HT1080 (cell line): ENCODE data around the gene IQGAP2. TPM values are rescaled to one million over a fixed set of nuclear protein-coding genes. Genes with fewer than 3 reads are reported as not detected.
A peak's percentile ranks its signal among the peaks of the same experiment; 100 is the strongest.
"Not testable (repeated sequence)": the region's sequence is repeated elsewhere in the genome, so short reads cannot be mapped to it uniquely, and the experiment has no call there.

Experiments
- DNase-seq: peaks from one replicate; pipeline ENCODE4 v3.0.0-alpha.2; 2015; ENCODE audit warnings: low read depth
- total RNA-seq: library from RNA; depleted of rRNA; stranded (reverse); fragments of >200 nt; shearing (Covaris generic); gene quantifications from 2 replicates; pipeline ENCODE4 v1.2.3, GENCODE V29; 2014

Gene IQGAP2
- total RNA-seq, 1 experiment from 2014 or later: 0.16 TPM

DNA sequence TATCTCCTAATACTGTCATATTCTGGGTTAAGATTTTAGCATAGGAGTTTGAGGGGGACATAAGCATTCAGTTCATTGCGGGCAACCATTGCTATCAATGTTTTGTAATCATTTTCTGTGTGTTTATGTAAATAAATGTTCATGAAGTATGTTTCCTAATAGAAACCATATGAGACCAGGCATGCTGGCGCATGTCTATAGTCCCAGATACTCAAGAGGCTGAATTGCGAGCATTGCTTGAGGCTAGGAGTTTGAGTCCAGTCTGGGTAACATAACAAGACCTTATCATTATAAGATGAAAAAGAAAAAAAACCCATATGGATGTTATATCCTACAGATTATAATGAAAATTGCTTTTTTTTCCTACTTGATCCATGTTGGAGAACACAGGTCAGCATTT, 129.0 kb downstream of the IQGAP2 start:
- DNase-seq: no peak

DNA sequence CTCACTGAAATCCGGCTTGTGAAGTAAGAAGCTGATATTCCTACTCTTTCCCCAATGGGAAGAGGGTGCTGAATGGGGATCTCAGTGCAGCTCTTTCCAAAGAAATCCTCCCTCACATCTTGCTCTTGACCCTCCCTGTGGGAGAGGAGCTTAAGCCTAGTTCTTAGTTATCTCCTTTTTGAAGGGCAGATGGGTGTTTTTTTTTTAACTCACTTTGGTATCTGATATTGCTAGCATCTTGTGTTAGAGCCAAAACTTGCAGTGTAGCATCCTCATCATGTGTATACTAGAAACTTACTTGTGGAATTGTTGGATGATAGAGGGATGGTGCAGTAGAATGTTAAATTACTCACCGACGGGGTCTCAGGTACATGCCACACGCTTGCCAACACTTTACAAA, 129.9 kb downstream of the IQGAP2 start:
- DNase-seq: no peak

DNA sequence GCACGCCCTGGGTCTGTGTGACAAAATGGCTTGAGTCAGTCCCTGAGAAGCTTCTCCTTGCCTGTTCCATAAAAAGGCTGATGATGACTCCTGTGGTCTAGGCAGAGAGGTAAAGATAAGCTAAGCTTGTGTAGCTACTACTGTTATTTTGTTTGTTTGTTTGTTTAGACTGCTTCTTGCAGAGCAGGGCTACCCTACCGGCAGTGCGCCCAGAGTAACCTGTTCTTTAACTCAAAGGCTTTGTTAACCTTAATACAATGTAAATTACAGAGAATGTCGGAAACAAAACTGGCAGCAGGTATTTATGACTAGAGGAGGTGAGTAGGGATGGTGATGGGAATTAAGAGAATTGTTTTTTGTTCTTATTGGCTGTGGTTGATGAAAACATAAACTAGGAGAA, 132.5 kb downstream of the IQGAP2 start:
- DNase-seq: no peak

DNA sequence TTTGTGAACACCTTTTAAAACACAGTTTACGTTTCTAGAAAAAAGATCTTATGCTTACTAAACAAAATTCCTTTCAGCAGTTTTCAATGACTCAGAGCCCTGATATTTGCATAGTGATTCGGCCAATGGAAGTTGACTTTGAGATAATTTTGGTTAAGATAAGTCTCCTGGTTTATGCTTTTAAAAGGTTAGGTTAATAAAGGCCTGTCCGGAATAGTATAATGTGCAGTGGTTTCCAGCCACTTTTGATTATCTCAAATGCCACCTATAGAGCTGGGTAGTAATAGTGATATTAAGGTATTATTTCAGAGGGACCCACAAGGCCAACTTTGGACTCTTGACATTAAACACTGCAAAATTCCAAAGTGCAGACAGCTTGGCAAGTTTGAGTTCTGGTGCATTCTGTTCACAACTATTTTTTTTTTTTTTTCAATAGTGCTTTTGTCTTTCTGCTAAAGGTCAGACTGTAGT, 134.0 kb downstream of the IQGAP2 start:
- no peak for DNase-seq

DNA sequence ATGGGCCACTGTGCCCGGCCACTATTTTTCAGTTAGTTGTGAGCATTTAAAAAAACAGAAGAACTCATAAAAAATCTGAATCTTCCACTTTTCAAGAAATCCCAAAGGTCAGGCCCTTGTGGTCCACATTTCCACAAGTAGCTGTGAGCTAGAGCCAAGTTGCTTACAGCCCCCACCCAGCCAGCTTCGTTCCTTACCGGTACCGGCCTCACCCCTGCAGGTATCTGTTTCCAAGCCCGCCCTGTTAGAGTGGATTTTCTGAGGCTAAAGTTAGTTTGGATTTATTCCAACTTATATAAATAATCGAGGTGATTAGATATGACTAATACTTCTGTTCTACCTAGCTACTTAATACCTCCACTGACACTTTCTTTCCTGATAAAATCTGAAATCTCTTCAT, 139.2 kb downstream of the IQGAP2 start:
- DNase-seq: no peak

DNA sequence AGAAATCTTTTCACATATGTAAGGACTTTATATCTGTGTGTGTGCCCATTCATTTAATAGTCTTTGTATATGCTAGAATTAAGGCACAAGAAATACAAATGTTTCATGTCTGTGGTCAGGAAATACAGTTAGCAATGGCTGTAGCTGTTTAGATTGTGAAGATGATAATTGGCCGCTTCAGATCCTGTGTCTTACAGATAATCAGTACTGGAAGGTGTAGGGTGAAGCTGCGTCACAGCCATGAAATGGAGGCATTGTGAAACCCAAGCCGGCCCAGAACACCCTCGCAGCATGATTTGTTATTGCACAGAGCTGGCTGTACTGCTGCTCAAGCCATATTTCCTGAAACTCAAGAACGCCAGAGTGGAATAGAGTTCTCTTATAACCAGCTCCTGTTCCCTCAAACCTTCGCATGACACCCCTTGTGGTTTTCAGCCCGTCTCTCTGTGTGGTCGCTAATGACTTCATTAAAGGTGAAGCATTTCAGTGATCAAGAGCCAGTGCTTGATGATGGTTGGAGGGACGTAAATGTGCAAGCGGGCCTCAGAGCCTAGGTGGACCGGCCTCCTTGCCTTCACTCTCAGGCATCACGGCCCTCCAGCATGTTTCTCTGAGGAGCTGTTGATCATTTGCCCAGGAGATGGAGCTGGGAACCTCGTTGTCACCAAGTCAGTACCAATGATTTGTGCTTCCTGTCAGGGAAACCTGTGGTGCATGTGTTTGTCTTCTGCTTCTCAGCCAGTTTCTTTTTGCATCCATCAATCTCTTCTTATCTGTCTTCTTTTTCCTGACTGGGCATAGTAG, 140.0 kb downstream of the IQGAP2 start:
- no peak for DNase-seq

DNA sequence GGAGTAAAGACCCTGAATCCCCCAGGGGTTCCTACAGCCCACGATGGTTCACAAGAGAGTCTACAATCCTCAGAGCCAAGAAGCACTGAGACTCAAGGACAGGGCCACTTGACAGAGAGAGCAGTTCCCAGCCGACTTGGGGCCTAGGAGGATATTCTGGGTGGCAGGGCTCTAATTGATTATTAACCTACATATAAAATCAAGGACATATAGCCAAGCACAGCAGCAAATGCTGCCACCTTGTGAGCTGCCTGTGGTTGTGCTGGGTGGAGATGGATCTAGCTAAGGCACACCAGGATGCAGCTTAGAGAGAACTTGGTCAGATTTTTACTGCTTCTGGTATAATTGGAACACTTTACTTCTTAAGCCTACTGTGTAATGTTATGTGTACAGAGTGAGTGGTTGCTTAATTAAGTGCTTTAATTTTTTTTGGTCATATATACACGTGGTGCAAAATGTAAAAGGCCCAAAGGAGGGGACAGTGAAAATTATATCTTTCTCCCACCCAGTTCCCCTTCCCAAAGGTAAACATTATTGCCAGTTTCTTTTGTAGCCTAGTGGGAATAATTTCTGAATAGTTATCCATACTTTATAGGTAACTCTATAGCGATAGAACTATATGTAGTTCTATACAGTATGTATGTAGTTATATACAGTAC, 141.3 kb downstream of the IQGAP2 start:
- peak; percentile 32 for DNase-seq

DNA sequence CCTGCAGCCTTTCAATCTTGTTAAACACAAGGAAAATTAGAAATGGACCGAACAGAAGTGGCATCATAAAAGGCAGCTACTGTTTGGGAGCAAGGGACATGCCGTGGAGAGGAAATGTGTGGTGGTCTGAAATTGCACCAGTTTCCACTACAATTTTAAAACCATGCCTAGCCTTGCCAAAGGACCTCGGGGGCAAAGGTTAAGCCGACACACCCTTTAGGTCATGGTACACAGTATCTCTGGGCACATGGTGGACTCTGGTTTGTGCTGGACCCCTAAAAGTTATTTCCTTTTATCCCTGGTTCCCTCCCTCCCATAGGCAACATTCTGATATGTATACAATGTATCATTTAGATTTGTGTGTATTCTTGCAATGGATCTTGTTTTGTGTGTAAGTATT, 142.1 kb downstream of the IQGAP2 start:
- DNase-seq: no peak

DNA sequence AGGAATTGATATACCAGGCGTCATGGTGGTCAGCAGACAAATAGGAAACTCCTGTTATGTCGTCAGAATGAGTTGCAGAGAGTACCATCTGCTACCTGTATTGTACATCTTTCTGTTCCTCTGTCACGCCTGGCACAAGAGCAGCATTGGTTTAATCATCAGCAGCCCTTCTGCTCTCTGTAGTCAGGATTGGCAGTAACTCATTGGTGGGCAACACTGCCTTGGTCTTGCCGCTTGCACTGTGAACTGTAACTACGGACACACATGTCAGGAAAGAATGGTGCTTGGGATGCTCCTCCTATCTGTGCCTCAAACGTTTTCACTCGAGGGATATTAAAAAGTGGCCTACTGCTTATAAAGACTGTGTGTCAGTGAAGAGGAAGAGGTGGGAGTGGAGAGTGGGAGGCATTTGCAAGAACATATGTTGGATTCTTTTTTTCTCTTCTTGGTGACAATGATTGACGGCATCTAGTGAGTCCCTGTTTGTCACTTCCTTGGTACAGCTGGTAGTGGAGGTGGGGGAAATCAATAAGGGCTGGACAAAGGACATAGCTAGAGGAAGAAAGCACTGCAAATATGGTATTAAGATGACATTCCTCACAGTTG, 143.5 kb downstream of the IQGAP2 start:
- no peak for DNase-seq

DNA sequence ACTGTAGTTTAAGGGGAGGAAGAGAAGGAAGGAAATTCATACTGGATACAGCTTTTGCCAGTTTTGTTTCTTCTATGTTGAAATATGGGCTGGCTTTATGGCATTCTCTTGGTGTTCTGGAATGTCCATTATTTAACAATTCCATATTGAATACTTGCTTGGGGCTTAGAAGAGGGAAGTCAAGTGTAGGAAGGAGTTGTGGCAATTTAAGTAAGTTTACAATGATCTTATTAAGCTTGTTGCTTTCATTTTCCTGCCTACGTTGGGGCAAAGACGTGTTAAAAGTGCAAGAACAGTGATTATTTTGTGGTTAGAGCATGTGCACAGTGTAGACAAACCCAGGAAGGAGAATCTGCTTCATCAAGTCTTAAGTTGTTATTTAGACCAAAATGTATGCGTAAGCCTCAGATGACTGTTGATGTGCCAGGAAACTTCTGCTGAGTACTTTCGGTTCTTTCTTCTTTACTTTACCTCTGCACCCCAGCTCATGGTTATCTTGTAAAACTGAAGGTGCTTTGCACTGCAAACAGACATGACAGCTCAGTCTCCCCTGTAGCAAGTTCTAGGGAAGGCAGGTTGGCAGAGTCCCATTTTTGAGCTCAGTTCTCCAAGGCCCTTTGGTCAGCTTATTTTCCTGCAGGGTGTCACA, 144.3 kb downstream of the IQGAP2 start:
- no peak for DNase-seq

DNA sequence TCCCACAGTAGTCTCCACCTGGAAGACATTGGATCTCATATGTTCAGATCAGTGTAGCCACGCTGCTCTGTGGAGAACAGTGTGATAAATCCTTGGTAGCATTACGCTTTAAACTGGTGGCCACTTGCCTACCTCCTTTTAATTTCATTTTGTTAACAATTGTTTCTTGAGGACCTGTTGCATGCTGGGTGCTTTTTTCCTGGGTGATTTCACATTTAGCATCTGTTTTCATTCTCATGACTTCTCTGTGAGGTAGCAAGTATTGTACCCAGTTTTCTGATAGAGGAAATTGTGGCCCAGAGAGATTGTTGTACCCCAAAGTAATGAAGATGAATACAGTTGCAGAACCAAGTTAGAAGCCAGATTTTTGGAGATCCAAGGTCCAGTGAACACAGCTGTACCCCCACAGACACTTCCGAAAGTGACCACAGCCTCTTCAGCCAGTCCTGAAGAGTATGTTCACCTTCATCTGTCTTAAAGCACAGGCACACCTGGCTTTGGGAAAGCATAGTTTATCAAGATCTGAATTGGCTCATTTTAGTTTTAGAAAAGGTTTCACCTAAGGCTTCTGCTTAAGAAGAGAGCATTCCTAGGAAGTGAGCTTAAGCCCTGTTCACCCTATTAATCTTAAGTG, 144.9 kb downstream of the IQGAP2 start:
- no peak for DNase-seq

DNA sequence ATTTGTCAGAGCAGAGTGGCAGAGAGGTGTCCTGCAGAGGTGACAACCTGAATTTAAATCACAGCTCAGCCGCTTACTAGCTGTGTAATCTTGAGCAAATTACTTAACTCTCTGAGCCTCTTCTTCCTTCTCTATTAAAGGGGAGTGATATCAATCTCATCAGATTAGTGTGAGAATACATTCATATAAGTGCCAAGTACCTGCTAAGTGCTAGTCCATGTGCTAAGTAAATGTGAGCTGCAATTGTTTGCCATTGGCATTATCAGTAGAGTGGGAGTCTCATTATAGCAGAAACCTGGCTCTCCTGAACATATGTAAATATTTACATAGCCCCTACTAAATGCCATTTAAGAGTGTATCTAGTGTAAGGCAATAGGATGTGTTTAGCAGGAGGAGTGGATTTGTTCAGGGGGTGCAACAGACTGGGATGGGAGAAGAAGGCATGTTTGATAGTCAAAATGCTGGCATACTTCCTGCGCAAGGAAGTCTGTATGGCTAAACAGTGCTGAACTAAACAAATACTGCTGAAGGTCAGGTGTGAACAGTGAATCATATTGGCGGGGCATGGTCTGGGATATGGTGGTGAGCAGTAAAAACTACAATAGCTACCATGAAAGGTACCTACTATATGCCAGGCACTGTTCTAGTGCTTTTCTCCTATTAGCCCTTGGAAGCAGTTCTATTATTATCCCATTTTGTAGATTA, 145.6 kb downstream of the IQGAP2 start:
- no peak for DNase-seq

DNA sequence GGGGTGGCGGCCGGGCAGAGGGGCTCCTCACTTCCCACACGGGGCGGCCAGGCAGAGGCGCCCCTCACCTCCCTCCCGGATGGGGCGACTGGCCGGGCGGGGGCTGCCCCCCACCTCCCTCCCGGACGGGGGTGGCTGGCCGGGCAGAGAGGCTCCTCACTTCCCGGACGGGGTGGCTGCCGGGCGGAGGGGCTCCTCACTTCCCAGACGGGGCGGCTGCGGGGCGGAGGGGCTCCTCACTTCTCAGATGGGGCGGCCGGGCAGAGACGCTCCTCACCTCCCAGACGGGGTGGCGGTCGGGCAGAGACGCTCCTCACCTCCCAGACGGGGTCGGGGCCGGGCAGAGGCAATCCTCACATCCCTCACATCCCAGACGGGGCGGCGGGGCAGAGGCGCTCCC, 147.8 kb downstream of the IQGAP2 start:
- not testable (repeated sequence) for DNase-seq

DNA sequence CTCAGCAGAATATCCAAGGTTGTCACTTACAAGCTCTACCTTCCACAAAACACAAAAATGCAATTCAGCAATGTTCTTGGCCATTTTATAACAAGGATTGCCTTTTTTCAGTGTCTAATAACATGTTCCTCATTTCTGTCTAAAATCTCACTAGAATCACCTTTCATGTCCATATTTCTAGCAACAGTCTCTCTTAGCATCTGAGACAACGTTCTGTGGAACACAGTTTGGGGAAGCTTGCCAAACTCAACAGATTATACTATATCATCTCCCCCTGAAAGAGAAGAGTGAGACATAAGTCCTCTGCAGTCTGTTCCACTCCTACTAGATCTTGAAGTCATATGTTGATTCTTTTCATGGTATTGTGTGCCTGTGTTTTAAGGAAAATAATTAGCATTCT, 149.5 kb downstream of the IQGAP2 start:
- DNase-seq: no peak

DNA sequence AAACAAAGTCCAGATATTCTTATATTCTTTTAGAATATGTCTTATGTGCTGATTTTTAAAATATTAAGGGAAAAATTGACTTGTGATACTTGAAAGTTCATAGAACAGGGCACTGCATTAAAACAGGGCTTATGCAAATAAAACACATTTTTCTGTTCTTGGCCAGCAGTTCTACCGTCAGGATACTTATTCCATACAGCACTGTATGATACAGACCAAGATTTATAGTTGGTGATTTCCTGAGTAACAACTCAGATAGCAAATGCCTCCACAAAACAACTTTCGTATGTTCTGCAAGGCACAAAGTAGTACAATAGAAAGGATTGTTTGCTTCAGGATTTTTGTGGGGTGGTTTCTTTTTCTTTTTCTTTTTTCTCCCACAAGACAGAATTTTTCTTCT, 150.2 kb downstream of the IQGAP2 start:
- no peak for DNase-seq

DNA sequence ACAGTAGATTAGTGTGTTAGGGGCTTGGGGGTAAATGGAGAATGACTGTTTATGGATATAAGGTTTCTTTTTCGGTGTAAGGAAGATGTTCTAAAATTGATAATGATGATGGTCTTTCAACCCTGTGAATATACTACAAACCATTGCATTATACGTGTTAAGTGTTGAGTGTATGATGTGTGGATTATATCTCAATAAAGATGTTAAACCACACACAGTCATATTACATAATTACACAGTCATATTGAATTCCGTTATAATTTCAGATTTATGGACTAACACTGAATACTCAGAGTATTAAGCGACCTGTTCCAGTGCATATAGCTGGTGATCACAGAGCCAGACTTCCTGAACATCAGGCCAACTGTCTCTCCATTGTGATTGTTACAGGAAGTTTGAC, 152.0 kb downstream of the IQGAP2 start:
- DNase-seq: no peak

DNA sequence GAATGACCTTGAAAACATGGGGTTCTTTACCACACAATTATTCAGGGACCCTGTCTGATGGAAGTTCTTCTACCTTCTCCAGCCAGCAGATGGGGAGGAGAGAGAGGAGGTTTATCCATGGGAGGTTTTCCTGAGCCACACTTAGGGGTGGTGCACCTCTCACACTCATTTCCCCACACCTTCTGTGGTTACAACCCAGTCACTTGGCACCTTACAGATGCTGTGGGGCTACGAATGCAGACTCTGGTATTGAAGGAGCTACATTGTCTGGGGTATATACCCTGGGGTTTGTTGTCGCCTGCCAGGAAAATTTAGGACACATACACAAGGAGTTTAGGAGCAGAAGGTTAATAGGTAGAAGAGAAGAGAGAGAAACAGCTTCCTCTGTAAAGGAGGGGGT, 152.6 kb downstream of the IQGAP2 start:
- no peak for DNase-seq

DNA sequence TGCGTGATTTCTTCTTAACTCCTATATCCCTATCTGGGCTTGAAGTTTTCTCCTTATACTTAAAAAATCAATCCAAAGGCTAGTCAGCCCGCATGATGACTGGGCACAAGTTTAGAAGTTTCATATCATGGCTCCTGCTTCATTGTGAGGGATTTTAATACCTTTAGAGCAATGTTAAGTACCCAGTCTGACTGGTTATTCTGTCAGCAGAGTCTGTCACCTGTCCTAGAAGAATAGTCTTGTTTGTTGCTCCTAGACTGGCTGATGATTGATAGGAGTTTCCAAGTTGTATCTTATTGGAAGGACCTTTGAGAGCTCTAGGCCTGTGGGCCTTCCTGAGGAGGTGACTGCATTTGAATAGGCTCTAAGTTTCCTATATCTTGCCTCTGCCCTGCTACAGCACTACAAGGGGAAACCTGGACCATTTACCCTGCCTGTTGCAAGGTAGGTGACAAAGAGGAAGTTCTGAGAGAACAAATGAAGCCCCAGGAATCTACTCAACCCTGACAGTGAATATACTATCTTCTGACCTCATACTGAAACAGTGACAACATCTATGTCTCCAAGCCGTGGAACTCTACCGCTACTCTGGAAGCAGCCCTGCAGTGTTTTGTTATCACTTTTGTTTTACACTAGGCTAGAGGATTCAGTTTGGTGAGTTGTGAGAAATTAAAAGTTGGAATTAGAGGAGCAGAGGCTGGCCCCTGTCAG, 153.6 kb downstream of the IQGAP2 start:
- no peak for DNase-seq

DNA sequence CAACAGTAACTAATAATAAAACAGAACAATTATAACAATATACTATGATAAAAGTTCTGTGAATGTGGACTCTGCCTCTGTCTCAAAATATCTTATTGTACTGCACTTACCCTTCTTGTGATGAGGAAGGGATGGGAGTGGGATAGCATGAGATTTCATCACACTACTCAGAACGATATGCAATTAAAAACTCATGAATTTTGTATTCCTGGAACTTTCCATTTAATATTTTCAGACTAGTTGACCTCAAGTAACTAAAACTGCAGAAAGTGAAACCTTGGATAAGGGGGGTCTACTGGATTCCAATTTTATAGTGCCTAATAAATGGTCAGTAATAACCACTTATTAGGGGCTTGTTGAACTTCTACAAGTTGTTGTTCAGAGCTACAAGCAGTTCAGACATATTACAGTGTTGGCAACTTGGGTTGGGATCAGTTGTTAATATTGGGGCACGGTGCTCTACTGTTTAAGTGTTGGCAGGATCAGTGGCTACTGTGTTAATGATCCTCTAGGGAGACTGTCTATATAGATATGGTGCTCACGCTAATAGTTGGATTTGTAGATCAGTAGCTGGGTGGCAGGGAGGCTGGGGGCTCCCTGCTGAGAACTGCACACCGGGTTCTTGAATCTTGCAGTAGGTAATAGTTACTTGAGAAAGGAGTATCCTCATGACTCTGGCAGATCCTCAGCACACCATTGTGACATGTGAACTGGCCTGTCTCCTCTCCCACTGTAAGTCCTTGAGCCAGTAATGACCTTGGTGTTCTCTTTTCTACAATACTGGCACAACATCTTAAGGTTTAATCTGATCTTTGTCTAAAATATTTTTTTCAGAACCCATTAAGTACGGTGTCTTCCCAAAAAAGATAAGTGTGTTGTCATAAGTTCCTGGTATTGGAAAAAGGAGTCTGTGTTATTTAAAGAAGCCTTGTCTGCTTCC, 158.1 kb downstream of the IQGAP2 start:
- DNase-seq: no peak
